ENCODE measurements around the gene KCNMA1. TPM values are rescaled to one million over a fixed set of nuclear protein-coding genes. Genes with fewer than 3 reads are reported as not detected.

The KCNMA1 gene
- polyA plus RNA-seq, 1 of the 3 experiments (the other 2 are of a cell fraction) = 107 TPM

GRCh38 chr10:77158666-77159065 is 478.9 kb downstream of the KCNMA1 start:
- 92% methylated on average over 3 of the region's 3 CpGs for WGBS (ENCODE audit: low lambda C conversion rate)
- no peak for TF ChIP-seq RXRA (IDR thresholded peaks at IDR 0.05; ENCODE audit: borderline replicate concordance, low read depth)
- no peak for TF ChIP-seq SIN3A (IDR thresholded peaks at IDR 0.05; ENCODE audit: borderline replicate concordance, low read depth, low read length)
- TF ChIP-seq EP300 (IDR thresholded peaks at IDR 0.05; ENCODE audit: borderline replicate concordance in 1 of 2, low read depth in 1 of 2, low read length in 1 of 2) = no peak
- TF ChIP-seq TAF1 (IDR thresholded peaks at IDR 0.05; ENCODE audit: borderline replicate concordance, low read depth, low read length) = no peak
- TF ChIP-seq FOXJ3 (CRISPR knock-in tag; IDR thresholded peaks at IDR 0.05) = no peak
- TF ChIP-seq FOSL2 (IDR thresholded peaks at IDR 0.05; ENCODE audit: borderline replicate concordance, low read depth) = no peak
- TF ChIP-seq, protein P1, sequence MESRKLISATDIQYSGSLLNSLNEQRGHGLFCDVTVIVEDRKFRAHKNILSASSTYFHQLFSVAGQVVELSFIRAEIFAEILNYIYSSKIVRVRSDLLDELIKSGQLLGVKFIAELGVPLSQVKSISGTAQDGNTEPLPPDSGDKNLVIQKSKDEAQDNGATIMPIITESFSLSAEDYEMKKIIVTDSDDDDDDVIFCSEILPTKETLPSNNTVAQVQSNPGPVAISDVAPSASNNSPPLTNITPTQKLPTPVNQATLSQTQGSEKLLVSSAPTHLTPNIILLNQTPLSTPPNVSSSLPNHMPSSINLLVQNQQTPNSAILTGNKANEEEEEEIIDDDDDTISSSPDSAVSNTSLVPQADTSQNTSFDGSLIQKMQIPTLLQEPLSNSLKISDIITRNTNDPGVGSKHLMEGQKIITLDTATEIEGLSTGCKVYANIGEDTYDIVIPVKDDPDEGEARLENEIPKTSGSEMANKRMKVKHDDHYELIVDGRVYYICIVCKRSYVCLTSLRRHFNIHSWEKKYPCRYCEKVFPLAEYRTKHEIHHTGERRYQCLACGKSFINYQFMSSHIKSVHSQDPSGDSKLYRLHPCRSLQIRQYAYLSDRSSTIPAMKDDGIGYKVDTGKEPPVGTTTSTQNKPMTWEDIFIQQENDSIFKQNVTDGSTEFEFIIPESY (IDR thresholded peaks at IDR 0.05; ENCODE audit: borderline replicate concordance, low read depth) = no peak
- no peak for TF ChIP-seq POLR2AphosphoS5 (IDR thresholded peaks at IDR 0.05; ENCODE audit: low read depth, low read length)
- TF ChIP-seq CTCF (IDR thresholded peaks at IDR 0.05) = no peak
- no peak for TF ChIP-seq NRF1 (IDR thresholded peaks at IDR 0.05; ENCODE audit: low read depth, low read length)
- TF ChIP-seq, protein P2, sequence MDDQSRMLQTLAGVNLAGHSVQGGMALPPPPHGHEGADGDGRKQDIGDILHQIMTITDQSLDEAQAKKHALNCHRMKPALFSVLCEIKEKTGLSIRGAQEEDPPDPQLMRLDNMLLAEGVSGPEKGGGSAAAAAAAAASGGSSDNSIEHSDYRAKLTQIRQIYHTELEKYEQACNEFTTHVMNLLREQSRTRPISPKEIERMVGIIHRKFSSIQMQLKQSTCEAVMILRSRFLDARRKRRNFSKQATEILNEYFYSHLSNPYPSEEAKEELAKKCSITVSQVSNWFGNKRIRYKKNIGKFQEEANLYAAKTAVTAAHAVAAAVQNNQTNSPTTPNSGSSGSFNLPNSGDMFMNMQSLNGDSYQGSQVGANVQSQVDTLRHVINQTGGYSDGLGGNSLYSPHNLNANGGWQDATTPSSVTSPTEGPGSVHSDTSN (IDR thresholded peaks at IDR 0.05) = no peak
- no peak for TF ChIP-seq RCOR1 (IDR thresholded peaks at IDR 0.05; ENCODE audit: low read length)
- TF ChIP-seq, protein P3, sequence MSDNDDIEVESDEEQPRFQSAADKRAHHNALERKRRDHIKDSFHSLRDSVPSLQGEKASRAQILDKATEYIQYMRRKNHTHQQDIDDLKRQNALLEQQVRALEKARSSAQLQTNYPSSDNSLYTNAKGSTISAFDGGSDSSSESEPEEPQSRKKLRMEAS (IDR thresholded peaks at IDR 0.05; ENCODE audit: low read depth) = no peak
- TF ChIP-seq EZH2phosphoT487 (IDR thresholded peaks at IDR 0.05; ENCODE audit: borderline replicate concordance, low read depth) = no peak
- TF ChIP-seq, protein P4, sequence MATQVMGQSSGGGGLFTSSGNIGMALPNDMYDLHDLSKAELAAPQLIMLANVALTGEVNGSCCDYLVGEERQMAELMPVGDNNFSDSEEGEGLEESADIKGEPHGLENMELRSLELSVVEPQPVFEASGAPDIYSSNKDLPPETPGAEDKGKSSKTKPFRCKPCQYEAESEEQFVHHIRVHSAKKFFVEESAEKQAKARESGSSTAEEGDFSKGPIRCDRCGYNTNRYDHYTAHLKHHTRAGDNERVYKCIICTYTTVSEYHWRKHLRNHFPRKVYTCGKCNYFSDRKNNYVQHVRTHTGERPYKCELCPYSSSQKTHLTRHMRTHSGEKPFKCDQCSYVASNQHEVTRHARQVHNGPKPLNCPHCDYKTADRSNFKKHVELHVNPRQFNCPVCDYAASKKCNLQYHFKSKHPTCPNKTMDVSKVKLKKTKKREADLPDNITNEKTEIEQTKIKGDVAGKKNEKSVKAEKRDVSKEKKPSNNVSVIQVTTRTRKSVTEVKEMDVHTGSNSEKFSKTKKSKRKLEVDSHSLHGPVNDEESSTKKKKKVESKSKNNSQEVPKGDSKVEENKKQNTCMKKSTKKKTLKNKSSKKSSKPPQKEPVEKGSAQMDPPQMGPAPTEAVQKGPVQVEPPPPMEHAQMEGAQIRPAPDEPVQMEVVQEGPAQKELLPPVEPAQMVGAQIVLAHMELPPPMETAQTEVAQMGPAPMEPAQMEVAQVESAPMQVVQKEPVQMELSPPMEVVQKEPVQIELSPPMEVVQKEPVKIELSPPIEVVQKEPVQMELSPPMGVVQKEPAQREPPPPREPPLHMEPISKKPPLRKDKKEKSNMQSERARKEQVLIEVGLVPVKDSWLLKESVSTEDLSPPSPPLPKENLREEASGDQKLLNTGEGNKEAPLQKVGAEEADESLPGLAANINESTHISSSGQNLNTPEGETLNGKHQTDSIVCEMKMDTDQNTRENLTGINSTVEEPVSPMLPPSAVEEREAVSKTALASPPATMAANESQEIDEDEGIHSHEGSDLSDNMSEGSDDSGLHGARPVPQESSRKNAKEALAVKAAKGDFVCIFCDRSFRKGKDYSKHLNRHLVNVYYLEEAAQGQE (IDR thresholded peaks at IDR 0.05; ENCODE audit: low read depth, low read length) = no peak
- no peak for TF ChIP-seq TCF12 (IDR thresholded peaks at IDR 0.05)
- no peak for TF ChIP-seq RAD21 (IDR thresholded peaks at IDR 0.05; ENCODE audit: low read length)
- TF ChIP-seq TEAD4 (IDR thresholded peaks at IDR 0.05; ENCODE audit: borderline replicate concordance, insufficient read depth) = no peak
- TF ChIP-seq GABPA (IDR thresholded peaks at IDR 0.05; ENCODE audit: low read depth) = no peak
- ChIA-PET POLR2A (no interaction called here), CTCF (interaction anchor here (1.3 to 3.3 kb wide), 2 partner anchors 15 to 552 kb away, joined by 4 to 16 read pairs; no protein-coding TSS in a partner anchor)
- Histone ChIP-seq H3F3A (replicated peaks; ENCODE audit: insufficient read depth) (peaks cover 49% of the 10 kb centered on the region), H3K4me2 (no peak overlapping the region), H3K4me1 (ENCODE audit: control insufficient read depth in 1 of 2, insufficient read depth in 2 of 2, low read depth in 1 of 2, low read length in 1 of 2) (peaks cover 28 to 37% of the 10 kb centered on the region in 2 experiments), H3K9me3 (no peaks in the 10 kb centered on the region), H3K27me3 (ENCODE audit: insufficient read depth) (no peaks in the 10 kb centered on the region), H4K20me1 (ENCODE audit: insufficient read depth) (no peaks in the 10 kb centered on the region), H3K79me2 (ENCODE audit: insufficient read depth) (no peaks in the 10 kb centered on the region), H3K36me3 (replicated peaks in 1 of 2; ENCODE audit: control insufficient read depth in 1 of 2, insufficient read depth in 2 of 2, low read length in 1 of 2) (no peaks in the 10 kb centered on the region), H3K9ac (no peak overlapping the region), H2AFZ (ENCODE audit: low read depth) (no peak overlapping the region), H3K9me2 (no peaks in the 10 kb centered on the region), H3K27ac (ENCODE audit: low read depth in 2 of 2, low read length in 1 of 2) (no peak overlapping the region), H3K4me3 (ENCODE audit: low read depth in 2 of 2, low read length in 1 of 2) (no peak overlapping the region)
- no peak for DNase-seq

Measured in SK-N-SH (cell line).